Transverse colon (tissue), 3 donors: Measurements from ENCODE around the gene ADCY5.

ENCODE experiments used
- POLR2A ChIP-seq: fragments of 450-650 bp; IDR thresholded peaks from one replicate; pipeline ENCODE4 v1.6.1; 2016; ENCODE audit warnings: antibody characterized with exemption, mild to moderate bottlenecking, moderate library complexity
- POLR2AphosphoS5 ChIP-seq, 3 donors: sonication (generic); formaldehyde crosslinking; IDR thresholded peaks; one replicate each; pipeline ENCODE4 v1.6.1; 2016; ENCODE audit warnings: antibody characterized with exemption in 3 of 3

- no peak for TF ChIP-seq POLR2AphosphoS5 (IDR thresholded peaks at IDR 0.05)
- no peak for TF ChIP-seq POLR2A
Observed at GRCh38 chr3:123423806-123424205, 25.1 kb downstream of the ADCY5 start.
